H9 (cell line): ENCODE results near the gene TMEM123. TPM values are rescaled to one million over a fixed set of nuclear protein-coding genes. Genes with fewer than 3 reads are reported as not detected.

Source experiments
- DNase-seq: peaks from one replicate; pipeline ENCODE4 v3.0.0-alpha.2; 2017
- H2AFZ ChIP-seq: one replicate; pipeline ENCODE4 v1.6.1; 2013; ENCODE audit warnings: mild to moderate bottlenecking, low read length, control low read depth, moderate library complexity
- H2AK5ac ChIP-seq: 2 replicates; pipeline ENCODE4 v1.6.1; 2013; ENCODE audit warnings: low read length, control low read depth, mixed read lengths; ENCODE audit not compliant: insufficient read length
- H2BK120ac ChIP-seq: one replicate; pipeline ENCODE4 v1.6.1; 2013; ENCODE audit warnings: low read depth, mild to moderate bottlenecking, low read length, control low read depth, inconsistent platforms; ENCODE audit not compliant: poor library complexity, severe bottlenecking
- H2BK12ac ChIP-seq: 2 replicates; pipeline ENCODE4 v1.6.1; 2013; ENCODE audit warnings: low read length, control low read depth, mixed read lengths, low read depth; ENCODE audit not compliant: insufficient read length
- H2BK15ac ChIP-seq: 2 replicates; pipeline ENCODE4 v1.6.1; 2013; ENCODE audit warnings: low read depth, low read length, control low read depth
- H2BK20ac ChIP-seq: one replicate; pipeline ENCODE4 v1.6.1; 2013; ENCODE audit warnings: low read depth, mild to moderate bottlenecking, low read length, control low read depth, inconsistent platforms; ENCODE audit not compliant: poor library complexity, severe bottlenecking
- H2BK5ac ChIP-seq: 2 replicates; pipeline ENCODE4 v1.6.1; 2013; ENCODE audit warnings: low read length, control low read depth, mixed read lengths; ENCODE audit not compliant: insufficient read length
- H3K14ac ChIP-seq: 2 replicates; pipeline ENCODE4 v1.6.1; 2013; ENCODE audit warnings: low read length, control low read depth; ENCODE audit not compliant: insufficient read depth
- H3K18ac ChIP-seq: 2 replicates; pipeline ENCODE4 v1.6.1; 2013; ENCODE audit warnings: low read depth, mild to moderate bottlenecking, mixed read lengths, low read length, control low read depth; ENCODE audit not compliant: insufficient read length
- H3K23ac ChIP-seq: 2 replicates; pipeline ENCODE4 v1.6.1; 2013; ENCODE audit warnings: low read length, control low read depth, mixed read lengths, low read depth; ENCODE audit not compliant: insufficient read length
- H3K23me2 ChIP-seq: 2 replicates; pipeline ENCODE4 v1.6.1; 2013; ENCODE audit warnings: low read depth, mild to moderate bottlenecking, mixed read lengths, low read length, control low read depth; ENCODE audit not compliant: insufficient read length, poor library complexity, severe bottlenecking
- H3K27ac ChIP-seq: 2 replicates; pipeline ENCODE4 v1.5.1; 2013; ENCODE audit warnings: low read length, control low read depth, mixed read lengths, low read depth; ENCODE audit not compliant: insufficient read length
- H3K27me3 ChIP-seq: 2 replicates; pipeline ENCODE4 v1.6.1; 2013; ENCODE audit warnings: low read length, control low read depth, inconsistent platforms; ENCODE audit not compliant: insufficient read depth
- H3K4ac ChIP-seq: 2 replicates; pipeline ENCODE4 v1.6.1; 2013; ENCODE audit warnings: low read depth, mild to moderate bottlenecking, control low read depth, inconsistent platforms, low read length, moderate library complexity
- H3K4me1 ChIP-seq: 2 replicates; pipeline ENCODE4 v1.6.1; 2013; ENCODE audit warnings: low read length, control low read depth, inconsistent platforms; ENCODE audit not compliant: insufficient read depth
- H3K4me2 ChIP-seq: 2 replicates; pipeline ENCODE4 v1.6.1; 2013; ENCODE audit warnings: low read length, control low read depth, mixed read lengths; ENCODE audit not compliant: insufficient read length, insufficient read depth
- H3K56ac ChIP-seq: 2 replicates; pipeline ENCODE4 v1.6.1; 2013; ENCODE audit warnings: low read depth, mild to moderate bottlenecking, mixed read lengths, low read length, control low read depth; ENCODE audit not compliant: insufficient read length
- H3K79me1 ChIP-seq: 2 replicates; pipeline ENCODE4 v1.6.1; 2013; ENCODE audit warnings: low read depth, mild to moderate bottlenecking, moderate library complexity, low read length, control low read depth, inconsistent platforms; ENCODE audit not compliant: insufficient read depth, poor library complexity, severe bottlenecking
- H3K79me2 ChIP-seq: 2 replicates; pipeline ENCODE4 v1.6.1; 2013; ENCODE audit warnings: low read length, control low read depth, inconsistent platforms; ENCODE audit not compliant: insufficient read depth
- H3K9ac ChIP-seq: 2 replicates; pipeline ENCODE4 v1.6.1; 2013; ENCODE audit warnings: low read length, control low read depth, mixed read lengths; ENCODE audit not compliant: insufficient read length; ENCODE audit errors: extremely low read depth
- H3K9me3 ChIP-seq: one replicate; pipeline ENCODE4 v1.6.1; 2013; ENCODE audit warnings: low read depth, low read length, inconsistent platforms; ENCODE audit not compliant: control insufficient read depth
- H3T11ph ChIP-seq: one replicate; pipeline ENCODE4 v1.6.1; 2013; ENCODE audit warnings: mild to moderate bottlenecking, low read length, control low read depth, inconsistent platforms
- H4K20me1 ChIP-seq: one replicate; pipeline ENCODE4 v1.6.1; 2013; ENCODE audit not compliant: control insufficient read depth, insufficient read length, insufficient read depth
- H4K5ac ChIP-seq: 2 replicates; pipeline ENCODE4 v1.6.1; 2013; ENCODE audit warnings: low read depth, mild to moderate bottlenecking, mixed read lengths, low read length, control low read depth; ENCODE audit not compliant: insufficient read length
- H4K8ac ChIP-seq: replicated peaks from 2 replicates; pipeline ENCODE4 v1.6.1; 2013; ENCODE audit warnings: low read length, control low read depth, mixed read lengths, low read depth; ENCODE audit not compliant: insufficient read length
- H4K91ac ChIP-seq: 2 replicates; pipeline ENCODE4 v1.6.1; 2013; ENCODE audit warnings: low read depth, mild to moderate bottlenecking, moderate library complexity, mixed read lengths, low read length, control low read depth; ENCODE audit not compliant: insufficient read length
- H3K27ac Mint-ChIP-seq, 3 experiments: 2 replicates in 2 of 3; 3 replicates in 1 of 3; pipeline ENCODE4 v1.8.0; 2020 to 2021; ENCODE audit warnings: mixed read lengths in 3 of 3, mild to moderate bottlenecking in 1 of 3, moderate library complexity in 1 of 3
- H3K27me3 Mint-ChIP-seq: 2 replicates; pipeline ENCODE4 v1.8.0; 2021; ENCODE audit warnings: low read depth, mild to moderate bottlenecking, moderate library complexity, mixed read lengths
- H3K36me3 Mint-ChIP-seq, 3 experiments: 2 replicates in 2 of 3; 3 replicates in 1 of 3; pipeline ENCODE4 v1.8.0; 2020 to 2021; ENCODE audit warnings: low read depth in 3 of 3, mixed read lengths in 3 of 3; ENCODE audit not compliant: insufficient read depth in 1 of 3
- H3K4me1 Mint-ChIP-seq, 2 experiments: 2 replicates each; pipeline ENCODE4 v1.8.0; 2020; ENCODE audit warnings: mixed read lengths in 2 of 2
- H3K4me3 Mint-ChIP-seq, 2 experiments: 2 replicates in 1 of 2; 3 replicates in 1 of 2; pipeline ENCODE4 v1.8.0; 2020 to 2021; ENCODE audit warnings: mild to moderate bottlenecking in 2 of 2, mixed read lengths in 2 of 2, moderate library complexity in 1 of 2
- H3K9me3 Mint-ChIP-seq, 2 experiments: 2 replicates in 1 of 2; 3 replicates in 1 of 2; pipeline ENCODE4 v1.8.0; 2020; ENCODE audit warnings: mild to moderate bottlenecking in 2 of 2, mixed read lengths in 2 of 2, moderate library complexity in 1 of 2
- CTCF ChIP-seq: fragments of 200-600 bp; sonication (generic); conservative IDR thresholded peaks from 3 replicates; pipeline ENCODE4 v1.8.0; 2021; ENCODE audit warnings: antibody characterized with exemption, mild to moderate bottlenecking
- whole genome bisulfite sequencing: extraction: QIAGEN DNeasy Blood & Tissue Kit; methylation state at CpG from one replicate; pipeline ENCODE4 v1.1.7; 2013; ENCODE audit warnings: missing lambda C conversion rate, low lambda C conversion rate, mixed read lengths; ENCODE audit not compliant: insufficient read length; ENCODE audit errors: extremely low coverage; 5-methylcytosine and 5-hydroxymethylcytosine counted together
- long read RNA-seq: library from polyadenylated mRNA; unstranded; transcript quantifications from one replicate; pipeline ENCODE4 v2.0.0, GENCODE V29; 2020
- total RNA-seq: library from RNA; stranded (reverse); gene quantifications from 2 replicates; pipeline ENCODE4 v1.2.1, GENCODE V29; 2021

TMEM123 gene
- 76.7 and 77.8 TPM in 2 replicates for total RNA-seq
- long read RNA-seq, transcript TMEM123-202 (5 exons, 3,579 nt): major isoform, 233 of 249 reads
- long read RNA-seq, partial matches to known transcripts: 4 of 249 reads
- long read RNA-seq, other reads (novel, unspliced or antisense): 12 of 249 reads

DNA sequence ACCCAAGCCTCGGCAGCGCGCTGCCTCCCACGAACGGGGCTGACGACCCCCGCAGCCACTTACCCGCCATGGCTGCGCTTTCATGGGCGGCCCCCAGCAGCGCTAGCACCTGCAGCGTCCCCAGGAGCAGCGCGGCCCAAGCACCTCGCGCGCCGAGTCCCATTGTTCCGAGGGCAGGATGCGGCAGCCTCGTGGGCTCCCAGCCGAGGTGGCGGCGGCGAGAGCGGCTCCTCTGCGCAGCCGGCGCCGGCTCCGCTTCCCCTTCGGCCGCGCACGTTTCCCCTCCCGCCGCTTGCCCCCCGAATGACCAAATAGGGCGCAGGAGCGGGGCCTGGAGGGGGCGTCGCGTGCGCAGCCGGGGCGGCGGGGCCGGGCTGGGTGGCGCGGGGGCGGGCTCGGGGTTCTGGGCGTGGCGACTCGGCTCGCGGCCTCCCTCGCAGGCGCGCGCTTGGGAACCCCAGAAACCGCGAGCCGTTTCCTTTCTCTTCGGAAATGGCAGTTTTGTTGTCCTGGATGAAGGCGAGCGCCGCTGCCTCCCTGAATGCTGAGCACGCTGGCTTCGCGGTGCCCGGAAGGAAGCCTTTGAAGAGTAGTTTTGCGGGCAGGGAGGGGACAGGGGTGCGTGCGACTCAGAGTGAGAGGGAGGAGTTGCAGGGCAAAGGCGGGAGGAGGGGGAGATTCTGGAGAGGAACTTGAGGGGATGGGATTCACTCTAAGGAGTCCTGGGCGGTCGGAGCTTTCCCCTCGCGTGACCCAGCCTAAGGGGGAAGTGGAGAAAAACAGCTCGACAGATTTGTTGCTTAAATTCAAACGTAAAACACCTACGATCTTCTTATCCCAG, at the start of gene TMEM123:
Gene TMEM123 (minus strand): TSS at position 305 of the 841 bp plus-strand sequence. CDS start 142 bp downstream, at position 163.
- Histone ChIP-seq H3K79me2 (no peaks in the 10 kb centered on the region), H2AFZ (peak within 1 kb of the TSS; percentile 41), H4K20me1 (no peaks in the 10 kb centered on the region), H4K5ac (peak within 1 kb of the TSS; percentile 25), H3K4ac (no peak within 1 kb of the TSS; the same call in 1 of the 2 replicates), H4K91ac (peak within 1 kb of the TSS; percentile 90), H2AK5ac (no peak within 1 kb of the TSS), H2BK5ac (no peak within 1 kb of the TSS), H3K9me3 (no peaks in the 10 kb centered on the region), H2BK15ac (0 out of 2 replicates have a peak within 1 kb of the TSS, but pooled peaks have one; percentile 43), H3K9ac (peak within 1 kb of the TSS; percentile 82), H3K27me3 (peaks cover 7% of the 10 kb centered on the region; the same call in 1 of the 2 replicates), H3K4me2 (peak within 1 kb of the TSS; percentile 87), H3K4me1 (peaks cover 3% of the 10 kb centered on the region), H2BK20ac (no peak within 1 kb of the TSS), H3T11ph (no peak within 1 kb of the TSS), H3K56ac (no peak within 1 kb of the TSS), H3K79me1 (peaks cover 3% of the 10 kb centered on the region), H3K23me2 (peaks cover 17% of the 10 kb centered on the region), H3K27ac (no peak within 1 kb of the TSS), H2BK120ac (peak within 1 kb of the TSS; percentile 50), H3K23ac (no peak within 1 kb of the TSS), H2BK12ac (no peak within 1 kb of the TSS), H3K14ac (peak within 1 kb of the TSS; percentile 96), H4K8ac (no peak within 1 kb of the TSS), H3K18ac (peak within 1 kb of the TSS; percentile 90)
- no peaks in the 10 kb centered on the region; a peak in 1 of 5 replicates for H3K9me3 Mint-ChIP-seq
- peaks cover 0 to 3% (median 2%) of the 10 kb centered on the region in 3 experiments; a peak in 4 of 7 replicates for H3K36me3 Mint-ChIP-seq
- peak within 1 kb of the TSS; percentile 94 to 99 (median 95) for H3K27ac Mint-ChIP-seq
- H3K4me3 Mint-ChIP-seq: peak within 1 kb of the TSS; percentile 92 to 96
- no CpG with 5 or more reads among the region's 83 CpGs for WGBS
- H3K27me3 Mint-ChIP-seq: peaks cover 69% of the 10 kb centered on the region
- peaks cover 52% of the 10 kb centered on the region in 2 experiments for H3K4me1 Mint-ChIP-seq
- TF ChIP-seq CTCF: no peak
- DNase-seq: peak; percentile 78
